SK-N-SH treated with all-trans-retinoic acid at 6 μM for 48 hours (cell line): ENCODE results near the gene RPL37.

ENCODE experiments used
- ATAC-seq: fragments of 200-7000 bp; cut with Tn5 transposase; 3 replicates; pipeline ENCODE4 v1.9.1; 2020; ENCODE audit warnings: mild to moderate bottlenecking, moderate library complexity
- ARNTL ChIP-seq: fragments of 450-650 bp; formaldehyde crosslinking; IDR thresholded peaks from 2 replicates; pipeline ENCODE4 v1.5.0; 2020; ENCODE audit warnings: low read depth, mild to moderate bottlenecking, moderate library complexity, borderline replicate concordance
- BACH2 ChIP-seq: fragments of 250-450 bp; sonication (Bioruptor Pico); IDR thresholded peaks from 2 replicates; pipeline ENCODE4 v1.9.0; 2021; ENCODE audit warnings: mild to moderate bottlenecking, borderline replicate concordance
- CREB5 ChIP-seq: fragments of 250-450 bp; sonication (Bioruptor Pico); IDR thresholded peaks from 2 replicates; pipeline ENCODE4 v1.5.1; 2020; ENCODE audit warnings: low read depth, mild to moderate bottlenecking, moderate library complexity
- CSDC2 ChIP-seq: fragments of 250-450 bp; sonication (Bioruptor Pico); IDR thresholded peaks from 2 replicates; pipeline ENCODE4 v1.5.0; 2020; ENCODE audit warnings: mild to moderate bottlenecking, moderate library complexity
- CSRNP3 ChIP-seq: fragments of 250-450 bp; sonication (Bioruptor Pico); IDR thresholded peaks from 2 replicates; pipeline ENCODE4 v1.5.1; 2021; ENCODE audit warnings: mild to moderate bottlenecking, moderate library complexity
- ESRRG ChIP-seq: fragments of 250-450 bp; sonication (Bioruptor Pico); IDR thresholded peaks from 2 replicates; pipeline ENCODE4 v1.6.1; 2021; ENCODE audit warnings: mild to moderate bottlenecking
- GLIS3 ChIP-seq: fragments of 250-450 bp; sonication (Bioruptor Pico); IDR thresholded peaks from 2 replicates; pipeline ENCODE4 v1.5.0; 2020; ENCODE audit warnings: mild to moderate bottlenecking, moderate library complexity
- ISL1 ChIP-seq: fragments of 250-450 bp; sonication (Bioruptor Pico); IDR thresholded peaks from 2 replicates; pipeline ENCODE4 v2.1.2; 2022; ENCODE audit warnings: mild to moderate bottlenecking, moderate library complexity
- OSR1 ChIP-seq: fragments of 250-450 bp; sonication (Bioruptor Pico); IDR thresholded peaks from 2 replicates; pipeline ENCODE4 v1.8.0; 2022; ENCODE audit warnings: moderate library complexity, mild to moderate bottlenecking, inconsistent platforms
- POU6F1 ChIP-seq: fragments of 250-450 bp; sonication (Bioruptor Pico); IDR thresholded peaks from 2 replicates; pipeline ENCODE4 v1.8.0; 2021; ENCODE audit warnings: low read depth, mild to moderate bottlenecking, moderate library complexity, borderline replicate concordance
- PPARA ChIP-seq: fragments of 250-450 bp; sonication (Bioruptor Pico); IDR thresholded peaks from 2 replicates; pipeline ENCODE4 v1.5.0; 2020; ENCODE audit warnings: mild to moderate bottlenecking, borderline replicate concordance
- RARB ChIP-seq: fragments of 250-450 bp; sonication (Bioruptor Pico); IDR thresholded peaks from 2 replicates; pipeline ENCODE4 v1.8.0; 2021; ENCODE audit warnings: mild to moderate bottlenecking, moderate library complexity
- SNAI2 ChIP-seq: fragments of 250-450 bp; sonication (Bioruptor Pico); IDR thresholded peaks from 2 replicates; pipeline ENCODE4 v1.5.0; 2020; ENCODE audit warnings: mild to moderate bottlenecking, moderate library complexity
- TCF4 ChIP-seq: fragments of 250-450 bp; sonication (Bioruptor Pico); IDR thresholded peaks from 2 replicates; pipeline ENCODE4 v1.8.0; 2021; ENCODE audit warnings: mild to moderate bottlenecking, moderate library complexity, borderline replicate concordance
- TSHZ2 ChIP-seq: fragments of 250-450 bp; sonication (Bioruptor Pico); IDR thresholded peaks from 2 replicates; pipeline ENCODE4 v1.5.0; 2020; ENCODE audit warnings: mild to moderate bottlenecking, moderate library complexity
- ZC3H10 ChIP-seq: fragments of 250-450 bp; sonication (Bioruptor Pico); IDR thresholded peaks from 2 replicates; pipeline ENCODE4 v1.5.1; 2021; ENCODE audit warnings: mild to moderate bottlenecking, moderate library complexity
- ZFP3 ChIP-seq: fragments of 250-450 bp; sonication (Bioruptor Pico); IDR thresholded peaks from 2 replicates; pipeline ENCODE4 v1.5.0; 2020; ENCODE audit warnings: mild to moderate bottlenecking, moderate library complexity
- ZFP30 ChIP-seq: fragments of 450-650 bp; formaldehyde crosslinking; IDR thresholded peaks from 2 replicates; pipeline ENCODE4 v1.5.0; 2022; ENCODE audit warnings: mild to moderate bottlenecking, moderate library complexity
- ZNF565 ChIP-seq: fragments of 450-650 bp; formaldehyde crosslinking; conservative IDR thresholded peaks from 2 replicates; pipeline ENCODE4 v1.5.0; 2020; ENCODE audit warnings: low read depth, mild to moderate bottlenecking, moderate library complexity
- ZNF70 ChIP-seq: fragments of 450-650 bp; formaldehyde crosslinking; IDR thresholded peaks from 2 replicates; pipeline ENCODE4 v1.5.0; 2020; ENCODE audit warnings: mild to moderate bottlenecking, moderate library complexity
- ZNF8 ChIP-seq: fragments of 450-650 bp; formaldehyde crosslinking; IDR thresholded peaks from 2 replicates; pipeline ENCODE4 v1.5.0; 2020; ENCODE audit warnings: mild to moderate bottlenecking, moderate library complexity

The RPL37 gene

GRCh38 chr5:40860711-40861110 is 25.7 kb upstream of the RPL37 start:
- TF ChIP-seq CREB5: no peak
- no peak for TF ChIP-seq BACH2
- no peak for TF ChIP-seq ISL1 (CRISPR knock-in tag)
- TF ChIP-seq ZNF565 (CRISPR knock-in tag): no peak
- TF ChIP-seq ZNF8 (CRISPR knock-in tag): no peak
- no peak for ATAC-seq

- no peak for ATAC-seq
- no peak for TF ChIP-seq ZC3H10
- no peak for TF ChIP-seq RARB (CRISPR knock-in tag)
- no peak for TF ChIP-seq POU6F1 (CRISPR knock-in tag)
- no peak for TF ChIP-seq ZNF8 (CRISPR knock-in tag)
- TF ChIP-seq CSDC2: no peak
- TF ChIP-seq ARNTL (CRISPR knock-in tag): no peak
- no peak for TF ChIP-seq ESRRG (CRISPR knock-in tag)
- TF ChIP-seq ISL1 (CRISPR knock-in tag): no peak
- TF ChIP-seq PPARA (CRISPR knock-in tag): no peak
- TF ChIP-seq CSRNP3: no peak
- TF ChIP-seq CREB5: no peak
- TF ChIP-seq ZFP30: no peak
- TF ChIP-seq ZNF70 (CRISPR knock-in tag): no peak
- no peak for TF ChIP-seq TCF4 (CRISPR knock-in tag)
- no peak for TF ChIP-seq SNAI2 (CRISPR knock-in tag)
- no peak for TF ChIP-seq GLIS3 (CRISPR knock-in tag)
- TF ChIP-seq, all 23 proteins: peak for 0
Observed at GRCh38 chr5:40853632-40854192, 18.7 kb upstream of the RPL37 start.

GRCh38 chr5:40847525-40847924 is 12.5 kb upstream of the RPL37 start:
- no peak for ATAC-seq
- TF ChIP-seq BACH2 (no peak), ARNTL (CRISPR knock-in tag) (no peak), OSR1 (CRISPR knock-in tag) (no peak), TSHZ2 (no peak), TCF4 (CRISPR knock-in tag) (no peak), CSDC2 (no peak), CREB5 (no peak), ZNF70 (CRISPR knock-in tag) (no peak), GLIS3 (CRISPR knock-in tag) (no peak), ZFP3 (no peak), ESRRG (CRISPR knock-in tag) (no peak)
